Fibroblast of the conjunctiva (primary cell): Measurements from ENCODE around the gene EGLN3.

ENCODE experiments used
- DNase-seq: peaks from one replicate; pipeline ENCODE4 v3.0.0-alpha.2; 2010; ENCODE audit warnings: low read depth

The EGLN3 gene

DNA sequence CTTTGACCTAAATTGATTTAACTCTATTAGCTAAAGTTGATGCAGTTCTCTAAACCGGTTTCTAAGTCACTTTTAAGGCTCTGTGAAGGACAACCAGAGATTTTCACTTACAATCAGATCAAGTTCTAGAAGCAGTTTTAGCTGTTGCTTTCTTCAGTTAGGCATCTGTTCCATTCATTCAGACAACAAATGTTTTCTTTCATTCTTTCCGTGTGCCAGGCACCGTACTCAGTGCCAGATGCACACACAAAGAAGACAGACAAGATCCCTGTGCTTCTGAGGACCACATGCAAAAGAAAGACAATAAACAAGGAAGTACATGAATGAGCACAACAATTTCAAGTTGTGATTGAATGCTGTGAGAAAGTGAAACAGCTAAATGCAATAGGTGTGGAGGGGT lies 11.1 kb upstream of the EGLN3 start:
- no peak for DNase-seq

DNA sequence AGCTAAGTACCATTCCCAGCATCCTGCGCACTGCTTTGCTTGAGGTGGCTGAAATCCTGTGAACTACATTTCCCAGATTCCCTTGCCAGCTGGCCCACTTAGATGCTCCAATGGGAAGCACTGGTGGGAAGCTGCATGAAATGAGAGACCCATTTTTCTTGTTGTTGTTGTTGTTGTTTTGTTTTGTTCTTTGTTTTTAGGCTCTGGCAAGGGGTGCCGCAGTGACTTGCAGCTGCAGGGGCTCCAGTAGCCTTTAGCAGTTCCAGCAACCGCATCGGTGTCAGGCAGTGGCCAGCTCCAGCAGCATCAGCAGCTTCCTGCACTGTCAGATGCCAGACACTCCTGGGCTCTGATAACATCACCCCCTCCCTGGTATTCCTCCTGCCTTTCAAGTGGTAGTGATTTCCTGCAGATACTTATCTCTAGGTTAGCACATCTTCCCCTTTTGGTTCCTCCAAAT lies 8.8 kb upstream of the EGLN3 start:
- DNase-seq, result no peak

DNA sequence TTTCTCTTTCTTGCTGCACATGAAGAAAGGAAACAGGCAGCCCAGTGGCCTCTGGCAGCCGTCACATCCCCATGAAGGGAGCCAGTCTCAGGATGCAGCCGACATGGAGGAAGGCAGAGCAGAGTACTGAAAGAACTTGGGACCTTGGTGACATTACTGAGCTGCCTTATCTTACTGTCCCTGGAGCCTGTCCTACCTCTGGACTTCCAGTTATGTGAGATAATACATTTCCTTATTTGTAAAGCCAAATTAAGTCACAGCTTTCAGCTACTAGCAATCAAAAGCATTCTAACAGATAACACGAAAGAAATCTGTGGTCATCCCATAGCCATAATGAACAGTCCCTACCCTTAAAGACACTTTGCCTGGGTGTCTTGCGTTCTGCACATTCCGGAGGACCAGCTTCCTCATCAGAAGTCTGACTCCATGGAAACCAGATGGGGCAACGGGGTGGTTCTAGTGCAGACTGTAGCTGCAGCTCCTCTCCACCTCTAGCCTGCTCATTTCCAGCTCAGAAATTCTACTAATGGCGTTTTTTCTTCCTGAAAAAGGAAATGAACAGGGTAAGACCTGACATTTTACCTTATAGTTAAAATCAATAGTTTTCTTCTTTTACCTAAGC lies 7.8 kb upstream of the EGLN3 start:
- no peak for DNase-seq

DNA sequence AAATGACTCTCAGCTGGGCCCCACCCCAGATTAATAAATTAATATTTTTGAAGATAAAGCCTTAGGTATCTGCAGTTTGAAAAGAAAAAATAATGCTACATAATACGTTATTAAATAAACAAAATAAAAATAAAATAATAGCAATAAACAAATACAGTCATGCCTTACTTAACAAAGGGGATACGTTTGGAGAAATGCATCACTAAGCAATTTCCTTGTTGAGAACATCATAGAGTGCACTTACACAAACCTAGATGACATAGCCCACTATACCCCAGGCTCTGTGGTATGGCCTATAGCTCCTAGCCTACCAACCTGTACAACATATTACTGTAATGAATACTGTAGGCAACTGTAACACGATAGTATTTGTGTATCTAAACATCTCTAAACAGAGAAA lies 7.1 kb upstream of the EGLN3 start:
- DNase-seq, result no peak

DNA sequence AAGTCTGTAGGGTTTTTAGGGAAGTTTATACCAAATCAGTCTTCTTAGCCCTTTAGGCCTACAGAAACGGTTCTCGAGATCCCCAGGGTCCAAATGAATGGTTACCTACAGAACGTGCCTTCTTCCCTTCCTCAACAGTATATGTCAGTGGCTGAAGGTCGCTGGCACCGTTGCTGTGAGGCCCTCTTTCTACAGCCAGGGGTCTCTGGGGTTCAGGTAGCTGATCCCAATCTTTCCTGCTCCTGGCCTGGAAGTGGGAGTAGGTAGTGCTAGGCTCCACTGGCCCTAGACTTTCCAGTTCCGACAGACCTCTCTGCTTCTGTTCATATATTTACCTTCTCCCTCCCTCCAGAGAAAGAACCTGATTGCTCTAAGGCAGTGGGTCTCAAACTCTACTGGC lies 6.4 kb upstream of the EGLN3 start:
- no peak for DNase-seq

DNA sequence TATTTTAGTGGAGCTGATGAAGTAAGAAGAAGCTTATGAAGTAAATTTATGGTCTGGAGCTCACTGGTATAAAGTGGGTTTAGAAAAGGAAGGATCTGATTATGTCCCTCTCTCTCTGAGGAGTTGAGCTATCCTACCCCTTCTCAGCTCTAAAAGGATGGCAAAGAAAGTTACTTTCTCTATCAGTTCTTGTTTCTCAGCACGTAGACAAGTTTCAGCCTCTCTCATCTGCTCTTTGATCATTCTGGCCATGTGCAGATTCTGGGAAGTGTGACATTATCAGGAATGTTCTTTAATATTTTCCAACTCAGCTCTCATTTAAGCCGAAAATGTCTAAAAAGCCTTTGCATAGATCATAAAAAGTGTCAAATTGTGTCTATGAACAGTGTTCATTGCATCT lies 5.8 kb upstream of the EGLN3 start:
- no peak for DNase-seq

DNA sequence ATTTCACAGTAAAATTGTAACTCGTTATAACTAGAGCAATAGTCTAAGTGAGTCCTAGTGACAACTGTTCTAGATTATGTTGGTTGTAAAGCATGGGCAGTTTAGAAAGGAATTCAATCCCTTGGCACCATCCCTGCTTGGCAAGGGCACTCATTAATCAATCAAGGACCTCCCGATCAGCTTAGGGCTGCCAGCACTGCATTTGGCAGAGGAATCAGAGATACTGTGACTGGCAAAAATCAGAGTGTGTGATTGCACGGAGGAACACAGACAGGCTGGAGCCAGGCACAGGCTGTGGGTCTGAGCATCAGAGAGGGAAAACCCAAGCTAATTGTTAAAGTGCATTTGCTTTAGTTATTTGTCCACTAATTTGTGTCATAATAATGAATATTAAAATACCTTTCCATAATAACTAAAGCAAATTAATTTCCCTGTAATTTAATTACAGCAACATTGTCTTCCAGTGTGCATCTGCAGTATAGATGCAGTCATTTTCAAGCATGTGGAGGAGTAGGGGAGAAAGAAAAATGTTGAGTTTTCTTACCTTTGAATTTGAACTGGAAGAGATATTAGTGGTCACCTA lies 3.2 kb upstream of the EGLN3 start:
- no peak for DNase-seq

DNA sequence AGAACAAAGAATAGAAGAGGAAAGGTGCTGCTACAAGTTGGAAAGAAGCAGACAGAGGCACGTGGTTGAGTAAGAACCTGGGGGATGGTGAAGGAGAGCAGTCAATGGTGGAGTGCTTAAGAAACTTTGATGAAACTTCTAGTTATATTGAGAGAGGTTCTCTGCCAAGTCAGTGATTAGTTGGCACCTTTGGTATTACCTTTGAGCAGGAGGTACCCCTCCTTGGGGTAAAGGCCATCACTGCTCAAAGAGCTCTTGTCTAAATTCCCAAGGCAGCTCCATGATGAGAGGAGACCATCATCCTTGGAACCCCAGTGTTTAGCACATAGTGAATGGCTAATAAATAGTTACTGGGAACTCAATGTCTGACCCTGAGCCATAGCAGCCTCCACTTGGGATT lies 1.7 kb upstream of the EGLN3 start:
- DNase-seq, result no peak

DNA sequence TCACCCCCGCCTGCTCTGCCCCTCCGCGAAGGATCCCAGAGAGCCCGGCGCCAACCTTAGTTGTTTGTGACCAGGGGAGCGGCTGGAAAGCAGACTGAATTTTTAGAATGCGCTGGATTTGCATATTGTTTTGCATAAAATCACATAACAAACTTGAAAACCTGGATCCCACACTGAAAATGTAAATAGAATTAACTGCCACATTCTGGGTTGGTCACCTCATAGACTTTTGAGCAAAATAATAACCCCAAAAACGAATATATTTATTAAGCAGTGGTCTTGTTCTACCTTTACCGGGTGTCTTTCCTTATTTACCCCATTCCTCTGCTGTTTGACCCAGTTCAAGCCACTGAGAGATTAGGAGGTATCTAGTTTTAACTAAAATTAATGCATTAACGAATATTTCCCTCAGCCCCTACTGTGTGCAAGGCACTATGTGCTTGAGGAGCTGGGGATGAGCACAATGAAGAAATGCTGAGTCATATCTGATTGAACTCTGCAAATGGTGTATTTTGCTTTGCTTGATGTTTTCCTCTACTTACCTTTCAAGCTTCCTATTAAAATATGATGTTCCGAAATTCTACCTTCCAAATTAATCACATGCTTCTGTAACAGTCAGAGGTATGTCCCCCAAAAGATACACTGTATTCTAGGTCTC lies 438 bp upstream of the EGLN3 start:
- no peak for DNase-seq

DNA sequence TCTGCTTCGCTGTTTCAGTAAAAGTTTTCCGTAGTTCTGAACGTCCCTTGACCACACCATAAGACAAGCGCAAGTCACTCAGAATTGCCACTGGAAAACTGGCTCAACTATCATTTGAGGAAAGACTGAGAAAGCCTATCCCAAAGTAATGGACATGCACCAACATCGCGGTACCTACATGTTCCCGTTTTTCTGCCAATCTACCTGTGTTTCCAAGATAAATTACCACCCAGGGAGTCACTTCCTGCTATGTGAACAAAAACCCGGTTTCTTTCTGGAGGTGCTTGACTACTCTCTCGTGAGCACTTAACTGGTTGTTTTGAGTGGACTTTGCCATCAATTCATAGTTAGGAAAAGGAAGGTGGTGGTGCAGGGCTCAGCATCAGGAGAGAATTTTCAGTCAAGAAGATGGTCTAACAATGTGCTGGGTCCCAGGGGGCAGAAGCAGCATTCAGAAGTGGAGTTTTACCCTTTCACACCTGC lies 1.4 kb downstream of the EGLN3 start:
- no peak for DNase-seq

DNA sequence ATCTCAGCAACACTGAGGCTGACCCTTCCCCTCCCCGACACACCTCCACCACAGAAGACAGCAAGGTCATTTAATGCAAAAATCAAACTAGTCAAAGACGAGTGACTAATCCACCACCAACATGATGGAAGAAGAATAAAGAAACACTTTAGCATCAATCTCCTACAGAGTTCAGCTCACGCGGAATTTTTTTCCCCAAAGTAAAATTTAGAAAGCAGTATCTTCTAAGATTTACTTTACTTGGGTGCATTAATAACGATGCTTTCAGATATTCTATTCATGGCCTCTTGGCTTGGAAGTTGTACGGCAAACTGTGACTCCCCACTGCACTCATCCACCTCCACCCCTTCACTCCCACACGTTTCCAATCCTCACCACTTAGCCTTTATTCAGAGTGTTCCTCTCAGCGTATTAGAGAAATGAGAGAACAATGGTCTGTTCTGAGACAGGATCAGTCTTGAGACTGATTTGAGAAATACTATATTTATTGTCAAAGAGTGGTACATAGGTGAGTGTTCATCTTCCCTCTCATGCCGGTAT lies 1.9 kb downstream of the EGLN3 start:
- DNase-seq, result no peak

DNA sequence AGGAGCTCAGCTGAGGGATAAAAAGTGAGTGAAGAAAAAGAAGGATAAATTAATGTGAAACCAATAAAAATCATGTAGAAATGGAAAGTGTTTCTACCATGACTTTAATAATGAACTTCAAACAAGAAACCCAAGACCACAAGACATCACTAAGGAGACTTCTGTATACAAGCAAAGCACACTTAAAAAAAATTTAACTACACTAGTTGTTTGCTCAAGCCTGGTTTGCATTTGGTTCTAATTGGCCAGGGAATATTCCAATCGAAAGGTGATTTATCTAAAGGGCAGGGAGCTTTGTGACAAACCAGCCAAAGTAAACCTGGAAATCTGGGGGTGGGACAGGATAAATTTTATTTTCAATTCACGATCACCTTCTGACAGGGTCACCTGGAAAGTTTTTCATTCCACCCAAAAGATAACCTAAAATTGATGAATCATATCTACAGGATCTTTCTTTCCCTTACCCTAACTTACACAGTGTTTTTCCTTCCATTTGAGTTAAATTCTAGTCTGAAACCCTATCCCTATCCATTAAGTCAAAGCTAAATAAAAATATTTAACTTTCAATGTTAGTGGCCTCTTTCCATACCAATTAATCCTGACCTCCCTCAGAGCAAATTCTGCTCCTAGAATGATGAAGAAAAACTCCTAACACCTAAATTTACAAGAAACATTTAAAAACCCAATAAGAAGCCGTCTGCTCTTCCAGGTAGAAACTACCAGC lies 2.6 kb downstream of the EGLN3 start:
- DNase-seq, result no peak

DNA sequence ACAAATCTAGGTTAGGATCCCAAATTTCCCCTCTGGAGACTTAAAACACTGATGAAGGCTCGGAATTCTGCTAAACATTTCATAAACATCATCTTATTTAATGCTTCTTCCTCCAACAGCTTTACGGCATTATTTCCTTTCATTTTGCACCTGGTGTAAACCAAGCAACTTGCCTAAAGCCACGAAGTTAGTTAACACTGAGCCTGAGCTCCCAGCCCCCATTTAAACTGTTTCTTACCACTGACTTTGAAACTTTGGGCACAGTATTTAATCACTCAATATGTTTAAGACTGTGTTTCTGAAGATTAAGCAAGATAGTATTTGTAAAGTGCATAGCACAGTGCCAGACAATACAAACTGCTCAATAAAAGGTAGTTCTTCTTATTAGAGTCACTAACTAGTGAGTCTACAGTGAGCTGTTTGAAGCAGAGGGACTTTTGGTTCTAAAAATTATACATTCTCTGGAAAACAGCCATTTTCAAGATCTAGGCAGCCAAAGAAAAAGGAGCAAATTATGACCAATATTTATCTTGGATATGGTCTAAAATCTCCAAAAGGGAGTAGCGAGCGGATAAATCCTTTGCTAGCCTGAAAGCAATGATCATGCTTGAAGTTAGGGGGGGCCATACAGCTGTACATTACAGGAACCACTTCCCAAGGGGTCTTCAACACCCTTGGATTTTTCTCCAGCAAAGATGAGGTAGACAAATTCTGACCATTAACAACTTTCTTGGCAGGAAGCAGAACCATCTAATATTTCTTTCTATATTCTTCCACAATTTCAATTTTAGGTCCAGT lies 4.0 kb downstream of the EGLN3 start:
- no peak for DNase-seq

DNA sequence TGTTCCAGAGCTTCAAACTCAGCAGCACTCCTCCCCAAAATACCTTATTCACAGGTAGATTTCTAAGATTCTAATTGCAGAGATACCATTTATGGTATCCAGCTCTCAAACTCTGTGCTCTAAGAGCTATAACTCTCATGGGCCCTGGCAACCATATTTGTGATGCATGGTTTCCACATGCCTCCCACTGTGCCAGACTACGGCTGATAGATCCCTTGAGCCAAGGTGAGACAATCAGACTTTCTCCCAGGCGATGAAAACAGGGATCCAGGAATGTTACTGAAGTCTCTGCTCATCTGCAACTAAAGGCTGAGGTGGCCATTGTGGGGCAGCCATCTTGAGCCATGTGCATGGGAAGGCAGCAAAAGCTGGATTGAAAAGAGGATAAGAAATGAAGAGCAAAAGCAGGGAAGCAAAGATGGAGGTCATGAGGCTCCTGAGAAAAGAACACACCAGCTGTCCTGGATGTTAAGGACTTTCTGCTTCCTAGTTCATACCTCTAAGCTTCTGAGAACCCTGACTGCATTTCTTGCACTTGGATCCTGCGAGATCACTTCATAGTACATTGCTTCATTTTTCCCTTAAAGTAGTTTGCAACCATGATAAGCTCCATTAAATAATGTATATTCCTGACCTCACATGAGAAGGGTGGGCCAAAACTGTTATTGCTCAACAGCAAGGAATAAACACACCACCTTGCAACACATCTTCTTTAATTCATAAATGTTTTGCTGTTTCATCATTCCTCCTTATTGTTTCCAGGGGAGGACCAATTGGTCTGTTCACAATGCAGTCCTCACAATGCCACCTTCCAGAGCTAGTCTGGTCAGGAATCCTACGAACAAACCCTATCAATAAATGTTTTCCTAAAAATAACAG lies 5.4 kb downstream of the EGLN3 start:
- DNase-seq, result no peak

DNA sequence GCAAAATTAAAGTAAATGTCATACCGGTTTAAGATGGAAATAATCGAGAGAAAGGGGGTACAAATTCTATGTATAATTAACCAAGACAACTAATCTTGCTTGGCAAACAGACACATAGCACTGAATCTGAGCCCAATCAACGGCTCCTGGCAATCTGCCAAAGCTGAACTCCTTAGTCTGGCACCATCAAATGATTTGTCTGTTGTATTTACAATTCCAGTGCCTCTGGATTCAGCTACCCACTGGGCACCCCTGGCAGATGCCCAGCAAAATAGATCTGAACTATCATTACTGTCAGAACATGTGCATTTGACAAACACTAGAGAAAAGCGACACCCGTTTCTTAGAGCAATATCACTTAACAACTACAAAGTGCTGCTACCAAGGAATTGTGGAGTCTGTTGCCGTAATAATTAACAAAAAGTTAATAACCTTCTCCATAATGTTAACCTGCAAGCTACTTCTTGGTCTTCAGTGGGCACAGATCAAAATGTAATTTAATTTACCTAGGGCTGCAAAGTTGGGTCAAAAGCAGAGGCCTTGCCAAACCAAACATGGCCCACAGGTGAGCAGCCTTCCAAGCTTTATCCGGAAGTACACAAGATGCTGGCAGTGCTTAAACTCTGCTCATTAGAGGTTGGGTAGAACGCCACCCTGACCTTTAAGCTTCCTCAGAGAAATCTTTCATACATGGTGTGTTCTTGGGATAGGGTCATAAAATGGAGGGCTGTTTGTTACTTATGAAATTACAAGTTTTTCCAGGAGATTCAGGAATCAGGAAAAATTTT lies 7.6 kb downstream of the EGLN3 start:
- DNase-seq, result no peak

DNA sequence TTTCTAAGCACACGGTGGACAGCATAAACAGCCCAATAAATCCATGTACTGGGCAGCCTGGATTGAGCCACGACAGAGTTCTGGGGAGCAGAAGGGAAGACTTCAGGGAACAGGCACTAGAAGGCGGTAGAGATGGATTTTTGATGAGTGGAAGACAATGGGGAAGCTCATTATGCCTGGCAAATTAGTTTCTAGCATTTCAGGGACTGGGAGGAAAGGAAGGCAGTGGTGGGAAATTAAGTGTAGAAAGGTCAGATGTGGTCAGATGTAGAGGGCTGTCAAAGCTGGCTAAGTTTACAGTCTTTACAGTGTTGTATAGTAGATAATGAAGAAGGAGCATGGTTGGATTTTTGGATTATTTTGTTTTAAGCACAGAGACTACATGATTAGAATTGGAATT lies 9.2 kb downstream of the EGLN3 start:
- DNase-seq, result no peak

DNA sequence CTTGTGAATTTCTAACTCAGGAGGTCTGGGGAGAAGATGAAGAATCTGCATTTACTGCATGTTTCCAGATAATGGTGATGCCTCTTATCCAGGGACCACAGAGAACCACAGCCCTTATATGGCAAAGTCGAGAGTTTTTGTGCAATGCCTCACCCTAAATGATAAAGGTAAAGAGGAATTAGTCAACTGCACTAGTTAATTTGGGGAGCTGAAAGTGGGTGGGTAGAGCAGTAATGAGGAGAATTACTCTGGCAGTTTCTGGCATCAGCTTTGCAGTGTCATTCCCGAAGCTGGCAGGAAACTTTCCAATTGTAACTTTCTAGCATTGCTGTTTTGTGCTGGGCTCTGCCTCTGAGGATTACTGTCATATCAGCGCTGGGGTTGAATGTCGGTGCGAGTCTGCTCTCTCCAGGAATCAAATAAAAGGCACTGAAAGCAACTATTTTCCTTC lies 10.3 kb downstream of the EGLN3 start:
- no peak for DNase-seq

DNA sequence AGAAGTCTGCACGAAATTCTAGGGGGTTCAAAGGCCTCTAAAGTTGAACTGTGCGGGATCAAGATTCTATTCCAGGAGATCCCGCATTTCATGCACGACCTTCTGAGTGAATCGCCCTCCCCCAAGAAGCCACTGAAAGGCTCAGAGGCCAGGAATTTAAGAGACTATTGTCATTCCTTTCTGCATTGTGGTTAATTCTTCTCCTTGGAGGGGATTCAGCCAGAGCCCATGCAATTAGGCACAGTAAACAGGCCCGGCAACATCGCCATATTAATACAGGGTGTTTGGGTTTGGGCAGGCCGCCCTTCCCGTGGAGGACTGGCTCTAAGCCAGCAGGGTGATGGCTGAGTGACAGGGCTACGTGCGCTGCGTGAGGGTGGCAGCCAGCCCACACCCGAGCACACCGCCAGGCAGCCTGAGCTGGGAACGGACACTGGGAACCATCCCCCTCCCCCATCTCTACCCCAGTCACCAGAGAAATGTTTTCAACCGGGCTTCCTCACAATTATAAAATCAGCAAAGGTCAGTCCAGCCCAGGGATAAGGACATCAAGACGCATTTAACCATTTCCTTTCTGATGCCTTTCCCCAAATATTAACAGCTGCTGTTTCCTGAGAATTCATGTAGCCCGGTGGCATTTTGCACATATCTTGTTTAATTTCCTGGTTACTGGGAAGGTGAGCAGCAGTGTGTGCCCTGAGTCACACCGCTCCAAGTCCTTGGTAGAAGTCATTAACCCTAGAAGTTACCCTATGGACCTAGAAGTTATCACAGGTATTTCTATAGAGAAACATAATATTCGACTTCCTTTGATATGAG lies 12.5 kb downstream of the EGLN3 start:
- DNase-seq, result no peak

DNA sequence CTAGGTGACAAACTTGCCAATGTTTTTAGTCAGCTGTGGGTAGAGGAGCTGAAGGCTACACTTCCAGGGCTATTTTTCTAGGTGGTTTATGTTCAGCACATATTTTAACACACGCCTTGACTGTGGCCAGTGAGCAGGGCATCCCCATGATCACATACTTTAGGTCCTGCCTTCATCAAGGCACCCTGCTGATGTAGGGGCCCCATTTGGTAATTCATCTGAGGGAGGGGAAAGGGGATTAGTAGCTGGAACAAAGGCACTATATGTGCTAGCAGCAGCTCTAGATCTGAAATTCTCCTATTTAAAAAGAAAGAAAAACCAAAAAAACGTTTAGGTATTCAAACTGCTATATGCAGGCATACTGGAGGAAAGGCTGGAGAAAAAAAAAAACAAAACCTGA lies 14.5 kb downstream of the EGLN3 start:
- no peak for DNase-seq
